Urinary bladder (tissue), 4 donors: Measurements from ENCODE around the gene SFI1. TPM values are rescaled to one million over a fixed set of nuclear protein-coding genes. Genes with fewer than 3 reads are reported as not detected.

Source experiments
- DNase-seq: peaks from one replicate; pipeline ENCODE4 v3.0.0-alpha.2; 2015; ENCODE audit errors: extremely low spot score
- H3K27ac ChIP-seq: one replicate; pipeline ENCODE4 v1.5.1; 2013; ENCODE audit warnings: low read depth, mild to moderate bottlenecking, moderate library complexity
- H3K36me3 ChIP-seq: one replicate; pipeline ENCODE4 v1.6.1; 2013; ENCODE audit warnings: mild to moderate bottlenecking, moderate library complexity; ENCODE audit not compliant: insufficient read depth
- H3K4me1 ChIP-seq: one replicate; pipeline ENCODE4 v1.6.1; 2013; ENCODE audit warnings: mild to moderate bottlenecking, moderate library complexity; ENCODE audit not compliant: insufficient read depth
- H3K4me3 ChIP-seq: one replicate; pipeline ENCODE4 v1.5.1; 2013; ENCODE audit warnings: low read depth, low read length
- WGBS: extraction: QIAGEN DNeasy Blood & Tissue Kit; methylation state at CpG from one replicate; pipeline ENCODE4 v1.1.7; 2013; 5-methylcytosine and 5-hydroxymethylcytosine counted together
- polyA plus RNA-seq: library from polyadenylated mRNA; stranded (reverse); fragments of 200-250 nt; gene quantifications from one replicate; pipeline ENCODE4 v1.2.3, GENCODE V29; 2013
- total RNA-seq: library from RNA; depleted of rRNA; stranded (reverse); fragments of >200 nt; gene quantifications from one replicate; pipeline ENCODE4 v1.2.3, GENCODE V29; 2014
- donor health status: healthy with polysubstance abuse.
- donor health status: healthy.

The SFI1 gene
- total and polyA plus RNA-seq, 2 donors = 14.6 to 22.7 TPM

DNA sequence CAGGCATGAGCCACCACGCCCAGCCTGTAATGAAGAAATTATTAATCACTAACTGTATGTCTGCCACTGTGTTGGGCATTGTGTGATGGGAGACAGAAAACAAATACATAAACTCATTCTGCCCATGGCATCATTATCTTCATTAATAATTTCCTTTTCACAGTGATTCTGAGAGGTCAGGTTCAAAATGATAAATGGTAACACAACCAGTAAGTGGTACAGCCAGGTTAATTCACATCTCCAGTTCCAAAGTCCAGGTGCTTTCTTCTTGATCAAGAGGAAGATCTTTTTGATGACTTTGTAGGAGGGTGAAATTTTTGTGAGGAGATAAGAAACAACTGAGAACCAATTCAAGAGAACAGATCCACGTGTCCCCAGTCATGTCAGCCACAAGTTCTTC, 98.9 kb downstream of the SFI1 start:
- Histone ChIP-seq H3K4me3 (no peak overlapping the region), H3K36me3 (no peaks in the 10 kb centered on the region), H3K4me1 (no peaks in the 10 kb centered on the region), H3K27ac (no peak overlapping the region)
- no peak for DNase-seq
- 89% methylated on average over 2 of the region's 2 CpGs for WGBS

GRCh38 chr22:31602259-31602952, 106.1 kb downstream of the SFI1 start:
- peaks cover 5% of the 10 kb centered on the region for H3K36me3 ChIP-seq
- no peak overlapping the region for H3K4me3 ChIP-seq
- no peaks in the 10 kb centered on the region for H3K4me1 ChIP-seq
- H3K27ac ChIP-seq = no peak overlapping the region
- WGBS = 34% methylated on average over 11 of the region's 11 CpGs
- no peak for DNase-seq

DNA sequence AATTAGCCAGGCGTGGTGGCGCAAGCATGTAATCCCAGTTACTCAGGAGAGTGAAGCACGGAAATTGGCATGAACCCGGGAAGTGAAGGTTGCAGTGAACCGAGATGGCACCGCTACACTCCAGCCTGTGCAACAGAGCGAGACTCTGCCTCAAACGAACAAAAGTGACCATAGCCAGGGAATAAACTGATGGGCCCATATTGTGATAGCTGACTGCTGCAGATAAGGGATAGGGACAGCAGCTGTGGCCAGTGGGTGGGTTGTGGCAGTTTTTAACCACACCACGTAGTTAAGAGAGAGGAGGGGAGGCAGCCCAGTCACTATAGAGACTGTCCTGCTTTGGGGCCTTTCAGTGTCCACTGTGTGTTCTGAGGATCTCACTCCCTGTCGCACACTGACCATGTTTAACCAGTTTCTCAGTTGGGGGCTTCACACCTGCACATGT, 106.8 kb downstream of the SFI1 start:
- no peak overlapping the region for H3K4me3 ChIP-seq
- no peak overlapping the region for H3K27ac ChIP-seq
- peaks cover 5% of the 10 kb centered on the region for H3K36me3 ChIP-seq
- WGBS = 71% methylated on average over 10 of the region's 10 CpGs
- DNase-seq = no peak
- no peaks in the 10 kb centered on the region for H3K4me1 ChIP-seq

GRCh38 chr22:31603574-31603973, 107.2 kb downstream of the SFI1 start:
- H3K4me1 ChIP-seq = no peaks in the 10 kb centered on the region
- H3K4me3 ChIP-seq = no peak overlapping the region
- whole genome bisulfite sequencing = 95% methylated on average over 5 of the region's 5 CpGs
- no peak for DNase-seq
- peaks cover 5% of the 10 kb centered on the region for H3K36me3 ChIP-seq
- H3K27ac ChIP-seq = no peak overlapping the region

GRCh38 chr22:31604137-31604705, 107.9 kb downstream of the SFI1 start:
- Histone ChIP-seq H3K27ac (no peak overlapping the region), H3K4me3 (no peak overlapping the region), H3K4me1 (no peaks in the 10 kb centered on the region), H3K36me3 (peaks cover 5% of the 10 kb centered on the region)
- WGBS = 93% methylated on average over 14 of the region's 14 CpGs
- no peak for DNase-seq

DNA sequence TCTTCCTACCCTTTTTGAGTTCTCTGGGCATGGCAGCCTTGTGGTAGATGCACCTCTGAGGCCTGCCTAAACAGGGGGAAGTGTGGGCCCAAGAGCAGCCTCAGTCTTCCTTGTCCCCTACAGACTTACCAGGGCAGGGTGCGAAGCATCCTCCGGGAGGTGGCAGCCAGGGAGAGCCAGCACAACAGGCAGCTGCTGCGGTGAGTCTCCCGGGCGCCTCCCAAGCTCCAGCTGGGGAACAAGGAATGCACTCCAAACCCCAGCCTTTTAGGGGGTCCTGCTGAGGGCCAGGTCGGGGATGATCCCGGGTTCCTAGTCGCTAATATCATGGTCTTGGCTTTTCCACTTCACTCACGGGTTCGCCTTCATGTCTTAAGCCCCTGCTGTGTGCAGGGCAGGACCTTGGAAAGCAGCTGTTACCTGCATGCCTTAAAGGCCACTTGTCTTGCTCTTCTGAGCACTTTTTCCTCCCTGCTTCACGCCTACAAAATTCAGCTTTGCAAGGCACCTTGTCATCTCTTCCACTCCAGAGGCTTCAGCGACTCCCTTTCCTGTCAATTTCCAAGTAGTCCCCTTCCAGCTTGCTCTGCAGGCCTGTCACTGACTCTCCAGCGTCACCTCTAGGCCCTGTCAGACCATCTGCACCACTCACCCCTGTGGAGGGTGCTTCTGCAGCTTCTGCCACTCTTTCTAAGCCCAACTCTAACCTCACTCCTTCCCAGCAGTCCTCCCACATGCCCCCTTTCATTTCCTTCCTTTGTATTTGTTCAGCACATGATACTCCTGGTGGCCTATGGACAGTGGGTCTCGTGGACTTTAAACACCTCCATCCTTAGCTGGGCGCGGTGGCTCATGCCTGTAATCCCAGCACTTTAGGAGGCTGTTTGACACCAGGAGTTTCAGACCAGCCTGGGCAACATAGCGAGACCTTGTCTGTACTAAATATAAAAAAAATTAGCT, 108.7 kb downstream of the SFI1 start:
- no peak overlapping the region for H3K27ac ChIP-seq
- no peak overlapping the region for H3K4me3 ChIP-seq
- WGBS = 89% methylated on average over 17 of the region's 17 CpGs
- H3K4me1 ChIP-seq = no peaks in the 10 kb centered on the region
- no peak for DNase-seq
- H3K36me3 ChIP-seq = peaks cover 5% of the 10 kb centered on the region

DNA sequence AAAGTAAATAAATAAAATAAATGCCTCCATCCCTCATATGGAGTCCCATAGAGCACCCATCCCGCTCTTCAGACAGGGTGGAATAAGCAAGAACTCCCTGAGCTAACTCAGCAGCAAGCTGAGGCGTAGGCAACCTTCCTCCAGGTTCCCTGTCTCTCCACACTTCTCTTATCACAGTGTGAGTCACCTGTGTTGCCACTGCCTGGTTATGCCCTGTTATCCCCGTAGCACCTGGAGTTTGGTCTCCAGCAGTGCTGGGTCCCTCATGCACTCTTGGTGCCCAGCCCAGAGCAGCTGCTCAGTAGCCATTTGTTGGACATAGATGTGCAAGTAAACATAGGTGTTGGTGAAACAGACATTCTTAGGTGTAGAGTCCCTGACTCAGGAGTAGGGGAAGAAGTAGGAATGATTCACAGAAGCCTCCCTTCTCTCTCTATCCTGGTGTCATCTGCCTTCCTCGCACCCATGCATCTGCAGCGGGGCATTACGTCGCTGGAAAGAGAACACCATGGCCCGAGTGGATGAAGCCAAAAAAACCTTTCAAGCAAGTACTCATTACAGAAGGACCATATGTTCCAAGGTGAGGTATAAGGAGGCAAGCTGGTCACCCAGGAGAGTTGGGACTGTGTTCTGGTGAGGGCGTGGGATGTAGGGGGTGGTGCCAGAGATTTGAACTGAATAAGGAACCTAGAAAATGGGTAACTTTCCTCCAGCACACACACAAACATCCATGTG, 109.7 kb downstream of the SFI1 start:
- 97% methylated on average over 9 of the region's 9 CpGs for WGBS
- Histone ChIP-seq H3K27ac (no peak overlapping the region), H3K4me3 (no peak overlapping the region), H3K36me3 (peaks cover 5% of the 10 kb centered on the region), H3K4me1 (no peaks in the 10 kb centered on the region)
- no peak for DNase-seq

GRCh38 chr22:31607696-31608095, 111.4 kb downstream of the SFI1 start:
- Histone ChIP-seq H3K4me1 (no peaks in the 10 kb centered on the region), H3K27ac (no peak overlapping the region), H3K36me3 (no peaks in the 10 kb centered on the region), H3K4me3 (no peak overlapping the region)
- WGBS = 93% methylated on average over 7 of the region's 7 CpGs
- DNase-seq = no peak

DNA sequence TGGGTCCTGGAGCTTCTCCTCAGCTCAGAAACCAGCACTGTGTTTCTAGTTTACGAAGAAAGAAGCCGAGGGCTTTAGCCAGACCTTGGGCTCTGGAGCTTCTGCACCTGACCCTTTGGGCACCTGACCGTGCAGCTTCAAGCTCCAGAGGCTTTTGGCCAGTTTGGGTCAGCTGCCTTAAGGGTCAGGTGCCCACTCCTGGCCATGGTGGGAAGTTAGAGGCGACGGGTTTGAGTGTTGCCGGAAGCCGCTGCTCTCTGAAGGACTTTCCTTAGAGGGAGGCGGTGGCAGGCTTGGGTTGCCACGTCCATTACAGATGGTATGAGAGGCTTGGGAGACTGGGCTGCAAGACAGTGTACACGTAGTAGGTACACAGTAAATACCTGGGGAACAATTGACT, 113.4 kb downstream of the SFI1 start:
- no peak for DNase-seq
- no peaks in the 10 kb centered on the region for H3K4me1 ChIP-seq

DNA sequence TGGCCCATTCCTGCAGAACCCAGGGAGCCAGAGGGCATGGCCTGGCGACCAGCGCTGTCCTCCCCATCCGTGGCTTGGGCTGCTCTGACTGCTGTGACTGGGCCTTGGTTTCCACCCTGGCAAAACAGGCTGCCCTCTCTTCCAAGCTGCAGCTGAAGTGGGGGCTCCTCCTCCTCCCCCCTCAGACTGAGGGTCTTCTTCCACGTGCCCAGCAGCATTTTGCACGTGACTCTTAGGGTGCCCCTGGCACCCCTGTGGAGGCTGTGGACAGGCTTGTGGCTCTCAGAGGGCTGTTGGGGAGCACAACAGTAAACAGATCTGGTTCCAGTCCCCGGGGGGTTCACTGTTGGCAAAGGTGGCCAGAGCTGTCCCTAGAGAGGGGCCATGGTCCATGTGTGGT, 114.3 kb downstream of the SFI1 start:
- Histone ChIP-seq H3K36me3 (no peaks in the 10 kb centered on the region), H3K4me3 (no peak overlapping the region), H3K27ac (no peak overlapping the region), H3K4me1 (no peaks in the 10 kb centered on the region)
- DNase-seq = no peak
- 75% methylated on average over 6 of the region's 6 CpGs for WGBS

More for the DNA sequence above, 113.4 kb downstream of the SFI1 start:
- Histone ChIP-seq H3K27ac (no peak overlapping the region), H3K4me3 (no peak overlapping the region), H3K36me3 (no peaks in the 10 kb centered on the region)
- WGBS = 94% methylated on average over 10 of the region's 10 CpGs

GRCh38 chr22:31611061-31611760, 114.9 kb downstream of the SFI1 start:
- 39% methylated on average over 16 of the region's 16 CpGs for WGBS
- Histone ChIP-seq H3K36me3 (no peaks in the 10 kb centered on the region), H3K4me3 (no peak overlapping the region), H3K27ac (no peak overlapping the region), H3K4me1 (no peaks in the 10 kb centered on the region)
- no peak for DNase-seq

DNA sequence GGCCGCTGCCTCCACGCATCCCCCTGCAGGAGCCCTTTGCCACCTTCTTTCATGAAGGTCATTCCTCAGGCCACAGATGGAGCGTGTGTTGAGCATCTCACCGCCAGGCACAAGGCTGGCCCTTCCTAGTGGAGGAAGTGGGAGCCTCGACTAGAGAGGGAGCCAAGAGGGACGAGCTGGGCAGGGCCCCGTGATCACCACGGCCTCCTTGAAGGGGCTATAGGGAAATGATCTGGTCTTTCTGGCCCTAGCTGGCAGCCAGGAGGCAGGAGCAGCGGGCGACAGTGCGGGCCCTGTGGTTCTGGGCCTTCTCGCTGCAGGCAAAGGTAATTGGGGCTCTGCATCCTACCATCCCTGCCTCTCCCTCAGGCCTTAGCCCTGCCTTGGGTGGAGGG, 116.6 kb downstream of the SFI1 start:
- no peaks in the 10 kb centered on the region for H3K4me1 ChIP-seq
- no peaks in the 10 kb centered on the region for H3K36me3 ChIP-seq
- DNase-seq = no peak
- H3K4me3 ChIP-seq = no peak overlapping the region
- no peak overlapping the region for H3K27ac ChIP-seq
- WGBS = 90% methylated on average over 12 of the region's 12 CpGs
